Fibroblast of lung (primary cell): ENCODE measurements around the gene TNS3. TPM values are rescaled to one million over a fixed set of nuclear protein-coding genes. Genes with fewer than 3 reads are reported as not detected.

Experiments
- DNase-seq, 2 donors: peaks; one replicate each; pipeline versions ENCODE4 v3.0.0 to v3.0.0-alpha.2; 2010; ENCODE audit warnings: low read depth in 2 of 2
- H2AFZ ChIP-seq: 2 replicates; pipeline ENCODE4 v1.5.1; 2012; ENCODE audit warnings: low read length, control low read depth, inconsistent platforms
- H3K27ac ChIP-seq: 2 replicates; pipeline ENCODE4 v1.5.1; 2011; ENCODE audit warnings: low read length, control low read depth; ENCODE audit not compliant: insufficient read depth
- H3K27me3 ChIP-seq: 2 replicates; pipeline ENCODE4 v1.5.1; 2011; ENCODE audit warnings: mild to moderate bottlenecking, low read length; ENCODE audit not compliant: control insufficient read depth, insufficient read depth
- H3K36me3 ChIP-seq: 2 replicates; pipeline ENCODE4 v1.5.1; 2011; ENCODE audit warnings: low read length; ENCODE audit not compliant: control insufficient read depth, insufficient read depth
- H3K4me1 ChIP-seq: 2 replicates; pipeline ENCODE4 v1.5.1; 2011; ENCODE audit warnings: low read length; ENCODE audit not compliant: control insufficient read depth, insufficient read depth; ENCODE audit errors: extremely low read depth
- H3K4me2 ChIP-seq: 2 replicates; pipeline ENCODE4 v1.5.1; 2011; ENCODE audit warnings: low read length, control low read depth; ENCODE audit not compliant: insufficient read depth; ENCODE audit errors: extremely low read depth
- H3K4me3 ChIP-seq, 4 experiments: fragments of 200-600 bp in 1 of 4; sonication (generic) in 1 of 4; replicated peaks in 1 of 4; 2 replicates each; pipeline ENCODE4 v1.5.1; 2011 to 2016; ENCODE audit warnings: low read length in 4 of 4, low read depth in 3 of 4, mild to moderate bottlenecking in 3 of 4, control low read depth in 2 of 4, inconsistent platforms in 1 of 4, mixed read lengths in 1 of 4; ENCODE audit not compliant: insufficient read depth in 1 of 4; ENCODE audit errors: control extremely low read depth in 1 of 4
- H3K79me2 ChIP-seq: 2 replicates; pipeline ENCODE4 v1.5.1; 2012; ENCODE audit warnings: mild to moderate bottlenecking, low read length, inconsistent platforms; ENCODE audit not compliant: control insufficient read depth, insufficient read depth
- H3K9ac ChIP-seq: 2 replicates; pipeline ENCODE4 v1.5.1; 2011; ENCODE audit warnings: mild to moderate bottlenecking, low read length, control low read depth; ENCODE audit not compliant: insufficient read depth
- H3K9me3 ChIP-seq: 2 replicates; pipeline ENCODE4 v1.5.1; 2012; ENCODE audit warnings: low read depth, low read length; ENCODE audit not compliant: control insufficient read depth, insufficient read depth
- H4K20me1 ChIP-seq: 2 replicates; pipeline ENCODE4 v1.5.1; 2011; ENCODE audit warnings: low read length; ENCODE audit not compliant: control insufficient read depth, insufficient read depth; ENCODE audit errors: extremely low read depth
- CTCF ChIP-seq, 2 donors: IDR thresholded peaks in 1 of 2; conservative IDR thresholded peaks in 1 of 2; 1 replicate in 1 of 2; 2 replicates in 1 of 2; pipeline ENCODE4 v1.5.1; 2011 to 2012; ENCODE audit warnings: low read length in 2 of 2, control low read depth in 1 of 2, inconsistent platforms in 1 of 2, low read depth in 1 of 2, mild to moderate bottlenecking in 1 of 2
- EZH2 ChIP-seq: IDR thresholded peaks from 2 replicates; pipeline ENCODE4 v1.5.1; 2012; ENCODE audit warnings: low read length, control low read depth, mild to moderate bottlenecking; ENCODE audit errors: missing control alignments
- polyA plus RNA-seq, 2 donors: library from polyadenylated mRNA; depleted of rRNA in 1 of 2; stranded (reverse) in 1 of 2; unstranded in 1 of 2; fragments of >200 nt; gene quantifications; 2 replicates each; pipeline ENCODE4 v1.2.1, GENCODE V29; 2011 to 2012; ENCODE audit warnings: missing spikeins in 1 of 2
- total RNA-seq: library from RNA; depleted of rRNA; stranded (reverse); fragments of >200 nt; gene quantifications from 2 replicates; pipeline ENCODE4 v1.2.1, GENCODE V29; 2014

Gene TNS3
- total and polyA plus RNA-seq, 2 donors (not counting 1 experiment from before 2014, with no cell fraction given), result 74.4 to 88.8 TPM

GRCh38 chr7:47332681-47333553, 249.0 kb downstream of the TNS3 start:
- no peak overlapping the region for H2AFZ ChIP-seq
- no peaks in the 10 kb centered on the region for H4K20me1 ChIP-seq
- no peak overlapping the region for H3K9ac ChIP-seq
- DNase-seq, result no peak
- no peaks in the 10 kb centered on the region for H3K9me3 ChIP-seq
- TF ChIP-seq CTCF (conservative IDR thresholded peaks at IDR 0.05 in 1 of 2, IDR thresholded peaks at IDR 0.05 in 1 of 2; ENCODE audit: low read depth in 1 of 2, low read length in 2 of 2) (no peak), EZH2 (no peak)
- no peak overlapping the region for H3K4me2 ChIP-seq
- H3K27me3 ChIP-seq, result no peaks in the 10 kb centered on the region
- no peak overlapping the region for H3K27ac ChIP-seq
- no peak overlapping the region for H3K4me3 ChIP-seq
- H3K36me3 ChIP-seq, result peaks cover 3% of the 10 kb centered on the region
- H3K79me2 ChIP-seq, result no peaks in the 10 kb centered on the region
- peaks cover 30% of the 10 kb centered on the region for H3K4me1 ChIP-seq

- H3K36me3 ChIP-seq, result peaks cover 3% of the 10 kb centered on the region
- H3K4me1 ChIP-seq, result peaks cover 37% of the 10 kb centered on the region
- no peak overlapping the region for H2AFZ ChIP-seq
- H3K4me2 ChIP-seq, result no peak overlapping the region
- H3K9me3 ChIP-seq, result no peaks in the 10 kb centered on the region
- H3K9ac ChIP-seq, result no peak overlapping the region
- no peak overlapping the region for H3K4me3 ChIP-seq
- H3K27me3 ChIP-seq, result no peaks in the 10 kb centered on the region
- no peak overlapping the region for H3K27ac ChIP-seq
- H3K79me2 ChIP-seq, result no peaks in the 10 kb centered on the region
- TF ChIP-seq EZH2, result no peak
- no peak for TF ChIP-seq CTCF (conservative IDR thresholded peaks at IDR 0.05 in 1 of 2, IDR thresholded peaks at IDR 0.05 in 1 of 2; ENCODE audit: low read depth in 1 of 2, low read length in 2 of 2)
- H4K20me1 ChIP-seq, result no peaks in the 10 kb centered on the region
- DNase-seq, result no peak
Measured at GRCh38 chr7:47332213-47332612, 249.7 kb downstream of the TNS3 start.

GRCh38 chr7:47331179-47331565, 250.7 kb downstream of the TNS3 start:
- Histone ChIP-seq H3K9ac (no peak overlapping the region), H3K4me1 (peaks cover 46% of the 10 kb centered on the region), H2AFZ (no peak overlapping the region), H3K4me2 (no peak overlapping the region), H3K27ac (no peak overlapping the region), H3K79me2 (no peaks in the 10 kb centered on the region), H3K4me3 (no peak overlapping the region), H4K20me1 (no peaks in the 10 kb centered on the region), H3K27me3 (no peaks in the 10 kb centered on the region), H3K9me3 (no peaks in the 10 kb centered on the region), H3K36me3 (peaks cover 3% of the 10 kb centered on the region)
- no peak for DNase-seq
- TF ChIP-seq CTCF (conservative IDR thresholded peaks at IDR 0.05 in 1 of 2, IDR thresholded peaks at IDR 0.05 in 1 of 2; ENCODE audit: low read depth in 1 of 2, low read length in 2 of 2) (no peak), EZH2 (no peak)
